Left cardiac atrium (tissue), 4 donors: Measurements from ENCODE around the gene ZNF543. TPM values are rescaled to one million over a fixed set of nuclear protein-coding genes. Genes with fewer than 3 reads are reported as not detected.
"Not testable (repeated sequence)": the region's sequence is repeated elsewhere in the genome, so short reads cannot be mapped to it uniquely, and the experiment has no call there.

ENCODE experiments used
- ATAC-seq, 2 donors: fragments of 200-7000 bp; cut with Tn5 transposase; one replicate each; pipeline ENCODE4 v1.9.1; 2020; ENCODE audit warnings: mild to moderate bottlenecking in 2 of 2, moderate library complexity in 2 of 2
- DNase-seq: peaks from one replicate; pipeline ENCODE4 v3.0.0-alpha.2; 2020
- intact Hi-C, 2 donors: fragments of 100-400 bp; cut with DNase I; formaldehyde crosslinking; loops; one replicate each; pipeline versions ENCODE4 v1.14.1 to v1.15.1; 2022 to 2023
- total RNA-seq, 2 donors: library from RNA; stranded (reverse); fragmentation: NEBNext Ultra II Directional; extraction: Animal tissue kit (Norgen Biotek cat#: 25700); gene quantifications; one replicate each; pipeline ENCODE4 v1.2.1, GENCODE V29; 2021
- donor health status: DM: no; HTN: yes; CAD: no.
- donor health status: DM: no; HTN: yes; CAD: no; lungs with severe emphysema.
- donor health status: DM: yes; HTN: yes; CAD: no.
- donor health status: Dilated cardiomyopathy.

The ZNF543 gene
- total RNA-seq, 2 donors from 2014 or later: 5.5 to 7.7 TPM

DNA sequence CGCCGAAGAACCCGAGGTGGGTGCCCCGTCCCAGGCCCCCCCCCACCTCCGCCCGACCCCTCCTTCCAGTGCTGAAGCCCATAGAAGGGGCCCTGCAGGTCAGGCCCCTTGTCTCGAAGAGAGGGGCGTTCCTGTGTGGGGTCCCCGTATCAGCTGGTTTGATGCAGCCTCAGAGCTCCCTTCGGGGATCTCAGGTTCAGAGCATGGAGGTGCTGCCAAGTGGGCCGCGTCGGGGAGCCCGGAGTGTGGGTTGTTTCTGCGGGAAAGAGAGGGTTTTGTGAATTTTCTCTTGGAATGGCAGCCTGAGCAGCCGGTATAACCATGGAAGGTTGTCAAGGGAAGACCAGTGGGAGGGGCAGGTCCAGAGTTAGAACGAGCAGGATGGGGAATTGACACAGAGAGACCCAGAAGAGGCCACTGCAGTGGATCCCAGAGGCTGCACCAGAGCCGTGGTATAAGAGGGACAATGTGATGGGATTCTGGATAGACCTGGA lies 43.5 kb downstream of the ZNF543 start:
- DNase-seq (no peak), ATAC-seq (peak; percentile 3 to 7)

GRCh38 chr19:57366776-57367175 lies 46.5 kb downstream of the ZNF543 start:
- ATAC-seq: no peak
- intact Hi-C loops: no loop called here
- no peak for DNase-seq

More for the DNA sequence above, 43.5 kb downstream of the ZNF543 start:
- intact Hi-C loops: loop anchor here in 1 of 2 donors (2.0 kb wide), 1 partner anchor 25 kb away; the partner anchor contains the start of gene ZNF548

DNA sequence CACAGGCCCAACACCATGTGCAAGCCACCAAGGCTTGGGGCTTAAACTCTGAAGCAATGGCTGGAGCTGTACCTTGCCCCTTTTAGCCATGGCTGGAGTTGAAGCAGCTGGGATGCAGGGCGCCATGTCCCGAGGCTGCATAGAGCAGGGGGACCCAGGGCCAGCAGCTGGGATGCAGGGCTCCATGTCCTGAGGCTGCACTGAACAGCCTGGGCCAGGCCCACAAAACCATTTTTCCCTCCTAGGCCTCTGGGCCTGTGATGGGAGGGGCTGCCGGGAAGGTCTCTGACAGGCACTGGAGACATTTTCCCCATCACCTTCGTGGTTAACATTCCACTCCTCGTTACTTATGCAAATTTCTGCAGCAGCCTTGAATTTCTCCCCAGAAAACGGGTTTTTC lies 53.9 kb downstream of the ZNF543 start:
- DNase-seq (no peak), ATAC-seq (no peak)
- intact Hi-C loops: no loop called here

DNA sequence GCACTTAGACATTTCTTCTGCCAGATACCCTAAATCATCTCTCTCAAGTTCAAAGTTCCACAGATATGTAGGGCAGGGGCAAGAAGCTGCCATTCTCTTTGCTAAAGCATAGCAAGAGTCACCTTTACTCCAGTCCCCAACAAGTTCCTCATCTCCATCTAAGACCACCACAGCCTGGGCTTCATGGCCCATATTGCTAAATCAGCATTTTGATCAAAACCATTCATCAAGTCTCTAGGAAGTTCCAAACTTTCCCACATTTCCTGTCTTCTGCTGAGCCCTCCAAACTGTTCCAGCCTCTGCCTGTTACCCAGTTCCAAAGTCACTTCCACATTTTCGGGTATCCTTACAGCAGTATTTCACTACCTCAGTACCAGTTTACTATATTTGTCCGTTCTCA lies 54.4 kb downstream of the ZNF543 start:
- ATAC-seq, DNase-seq, intact Hi-C loops: not testable (repeated sequence)

GRCh38 chr19:57376151-57376550 lies 55.9 kb downstream of the ZNF543 start:
- no peak for DNase-seq
- ATAC-seq: no peak
- intact Hi-C loops: no loop called here

GRCh38 chr19:57377498-57378146 lies 57.4 kb downstream of the ZNF543 start:
- intact Hi-C loops: no loop called here
- no peak for ATAC-seq
- no peak for DNase-seq

Other genes starting within 250 kb of the ZNF543 start
- not detected for gene USP29, start 200.5 kb upstream of the ZNF543 start, total RNA-seq
- gene ZIM3, start 175.3 kb upstream of the ZNF543 start, total RNA-seq: not detected
- gene DUXA, start 153.0 kb upstream of the ZNF543 start, total RNA-seq: not detected
- 10 to 100 TPM; 19.6 to 23.0 TPM for gene ZNF264, start 129.0 kb upstream of the ZNF543 start, total RNA-seq
- 1 to 10 TPM in 1 of 2 donors, under 1 TPM in 1; 0.94 to 1.0 TPM for gene AURKC, start 89.4 kb upstream of the ZNF543 start, total RNA-seq
- gene ZNF805, start 79.8 kb upstream of the ZNF543 start, total RNA-seq: 10 to 100 TPM in 1 of 2 donors, 1 to 10 TPM in 1; 9.2 to 13.9 TPM
- 10 to 100 TPM; 32.7 to 46.9 TPM for gene ZNF460, start 40.0 kb upstream of the ZNF543 start, total RNA-seq
- 10 to 100 TPM in 1 of 2 donors, 1 to 10 TPM in 1; 7.2 to 12.9 TPM for gene ZNF304, start 30.8 kb downstream of the ZNF543 start, total RNA-seq
- 10 to 100 TPM; 10.9 to 13.9 TPM for gene TRAPPC2B, start 43.1 kb downstream of the ZNF543 start, total RNA-seq
- 1 to 10 TPM; 3.6 to 4.4 TPM for gene ZNF547, start 43.1 kb downstream of the ZNF543 start, total RNA-seq
- 10 to 100 TPM; 16.4 to 20.6 TPM for gene ZNF548, start 69.4 kb downstream of the ZNF543 start, total RNA-seq
- gene ZNF17, start 90.7 kb downstream of the ZNF543 start, total RNA-seq: 10 to 100 TPM in 1 of 2 donors, 1 to 10 TPM in 1; 8.7 to 13.8 TPM
- 1 to 10 TPM; 3.0 to 7.1 TPM for gene ZNF749, start 114.9 kb downstream of the ZNF543 start, total RNA-seq
- 1 to 10 TPM; 2.3 to 3.0 TPM for gene VN1R1, start 136.7 kb downstream of the ZNF543 start, total RNA-seq
- gene ZNF772, start 157.1 kb downstream of the ZNF543 start, total RNA-seq: 10 to 100 TPM; 13.3 to 19.7 TPM
- 1 to 10 TPM; 7.2 to 10.0 TPM for gene ZNF419, start 167.3 kb downstream of the ZNF543 start, total RNA-seq
- 1 to 10 TPM; 5.3 to 7.9 TPM for gene ZNF773, start 179.5 kb downstream of the ZNF543 start, total RNA-seq
- 1 to 10 TPM; 3.4 to 4.4 TPM for gene ZNF549, start 206.9 kb downstream of the ZNF543 start, total RNA-seq
- 1 to 10 TPM; 6.4 to 9.0 TPM for gene ZNF550, start 239.4 kb downstream of the ZNF543 start, total RNA-seq